ENCODE results near the gene ITIH4. TPM values are rescaled to one million over a fixed set of nuclear protein-coding genes. Genes with fewer than 3 reads are reported as not detected.

Gene ITIH4
- total and polyA plus RNA-seq, 8 donors: 16.2 to 276 (median 77.4) TPM

- 93 to 94% methylated on average over 6 of the region's 6 CpGs for WGBS, 2 donors
- H3K27me3 ChIP-seq: no peaks in the 10 kb centered on the region
- peaks cover 0 to under 1% (median 0%) of the 10 kb centered on the region in 3 donors for H3K36me3 ChIP-seq
- FAIRE-seq (no peak), DNase-seq (no peak), ATAC-seq (no peak)
- intact Hi-C loops (cut with DNase I): loop anchor here in 1 of 3 donors (5.0 kb wide), 1 partner anchor 225 kb away; no protein-coding TSS in a partner anchor
- H3K4me1 ChIP-seq: peaks cover 0 to 8% (median 4%) of the 10 kb centered on the region in 3 donors
- no peaks in the 10 kb centered on the region for H3K9me3 ChIP-seq
- no peak overlapping the region for H3K4me3 ChIP-seq
- TF ChIP-seq, protein P1, sequence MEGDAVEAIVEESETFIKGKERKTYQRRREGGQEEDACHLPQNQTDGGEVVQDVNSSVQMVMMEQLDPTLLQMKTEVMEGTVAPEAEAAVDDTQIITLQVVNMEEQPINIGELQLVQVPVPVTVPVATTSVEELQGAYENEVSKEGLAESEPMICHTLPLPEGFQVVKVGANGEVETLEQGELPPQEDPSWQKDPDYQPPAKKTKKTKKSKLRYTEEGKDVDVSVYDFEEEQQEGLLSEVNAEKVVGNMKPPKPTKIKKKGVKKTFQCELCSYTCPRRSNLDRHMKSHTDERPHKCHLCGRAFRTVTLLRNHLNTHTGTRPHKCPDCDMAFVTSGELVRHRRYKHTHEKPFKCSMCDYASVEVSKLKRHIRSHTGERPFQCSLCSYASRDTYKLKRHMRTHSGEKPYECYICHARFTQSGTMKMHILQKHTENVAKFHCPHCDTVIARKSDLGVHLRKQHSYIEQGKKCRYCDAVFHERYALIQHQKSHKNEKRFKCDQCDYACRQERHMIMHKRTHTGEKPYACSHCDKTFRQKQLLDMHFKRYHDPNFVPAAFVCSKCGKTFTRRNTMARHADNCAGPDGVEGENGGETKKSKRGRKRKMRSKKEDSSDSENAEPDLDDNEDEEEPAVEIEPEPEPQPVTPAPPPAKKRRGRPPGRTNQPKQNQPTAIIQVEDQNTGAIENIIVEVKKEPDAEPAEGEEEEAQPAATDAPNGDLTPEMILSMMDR (IDR thresholded peaks at IDR 0.05): no peak
- H3K27ac ChIP-seq: no peak overlapping the region
Observed at GRCh38 chr3:52847241-52847640, 16.8 kb upstream of the ITIH4 start.

DNA sequence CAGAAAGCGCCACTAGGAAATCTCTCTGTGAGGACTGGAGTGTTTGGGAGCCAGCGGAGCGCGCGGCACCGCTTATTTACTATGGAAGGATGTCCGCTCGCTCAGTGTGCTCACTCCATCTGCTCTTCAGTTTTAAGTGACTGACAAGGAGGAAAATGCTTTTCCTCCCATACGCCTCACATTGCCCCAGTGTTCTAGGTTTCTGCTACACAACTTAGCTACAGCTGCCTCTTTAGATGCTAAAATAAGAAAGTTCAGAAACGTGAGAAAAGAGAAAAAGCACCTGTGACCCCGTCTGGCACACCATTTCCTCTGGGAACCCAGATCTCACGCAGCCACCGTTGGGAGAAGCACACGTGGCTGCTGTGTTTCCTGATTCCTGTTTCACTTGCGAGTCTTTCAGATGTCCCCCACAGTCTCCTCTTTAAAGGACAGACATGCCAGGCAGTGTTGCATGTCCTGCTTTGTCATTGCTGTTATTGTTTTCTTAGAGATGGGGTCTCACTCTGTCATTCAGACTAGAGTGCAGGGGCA is 16.0 kb upstream of the ITIH4 start:
- FAIRE-seq: no peak
- intact Hi-C loops (cut with DNase I): loop anchor here in 1 of 3 donors (5.0 kb wide), 1 partner anchor 226 kb away; no protein-coding TSS in a partner anchor
- WGBS, 2 donors: 79 to 83% methylated on average over 15 of the region's 15 CpGs

DNA sequence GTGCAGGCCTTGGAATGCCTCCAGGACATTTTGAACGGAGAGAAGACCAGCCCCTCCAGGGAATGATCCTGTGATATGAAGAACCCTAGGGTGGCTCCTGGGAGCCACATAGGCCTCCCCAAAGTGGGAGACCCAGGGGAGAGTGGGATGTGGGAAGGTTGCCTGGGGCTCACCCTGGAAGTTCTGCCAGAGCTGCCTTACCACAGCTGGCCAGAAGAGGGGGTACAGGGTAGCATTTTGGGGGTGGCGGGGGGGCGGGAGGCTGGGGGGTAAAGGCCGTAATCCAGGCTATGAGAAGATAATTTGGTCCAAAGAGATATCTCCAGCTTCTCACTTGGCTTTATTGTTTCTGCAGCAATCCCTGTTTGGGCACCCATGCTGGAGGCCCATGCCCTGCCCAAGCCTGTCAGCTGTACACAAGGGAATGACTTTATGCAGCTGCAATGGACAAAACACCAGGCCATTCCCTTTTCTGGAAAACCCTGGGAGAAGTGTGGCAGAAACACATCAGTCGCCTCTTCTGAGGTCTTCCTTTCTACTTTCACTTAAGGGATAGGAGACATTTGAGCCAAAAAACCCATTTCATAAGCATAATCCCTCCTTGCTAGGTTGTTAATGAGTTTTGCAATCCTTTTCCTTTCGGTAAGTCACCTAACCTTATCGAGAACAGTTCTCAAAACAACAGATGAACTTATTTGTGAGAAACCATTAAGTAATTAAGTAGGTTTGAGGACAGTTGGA is 15.4 kb upstream of the ITIH4 start:
- Histone ChIP-seq H3K9me3 (no peaks in the 10 kb centered on the region), H3K27ac (peak overlapping the region in 3 of 4 donors; percentile 10 to 60 (median 41)), H3K4me3 (no peak overlapping the region), H3K36me3 (peaks cover 0 to 4% (median 2%) of the 10 kb centered on the region in 3 donors), H3K4me1 (peaks cover 0 to 8% (median 4%) of the 10 kb centered on the region in 3 donors), H3K27me3 (no peaks in the 10 kb centered on the region)
- DNase-seq (no peak), FAIRE-seq (no peak), ATAC-seq (peak; percentile 39 to 61 (median 52))
- intact Hi-C loops (cut with DNase I): loop anchor here in 1 of 3 donors (5.0 kb wide), 1 partner anchor 226 kb away; no protein-coding TSS in a partner anchor
- WGBS, 2 donors: 69 to 79% methylated on average over 7 of the region's 7 CpGs
- TF ChIP-seq, protein P1 (IDR thresholded peaks at IDR 0.05): peak in 2 of 4 donors; percentile 31 to 34

More for the DNA sequence above, 16.0 kb upstream of the ITIH4 start:
- Histone ChIP-seq H3K27ac (peak overlapping the region in 1 of 4 donors; percentile 22), H3K4me1 (peaks cover 0 to 8% (median 4%) of the 10 kb centered on the region in 3 donors), H3K27me3 (no peaks in the 10 kb centered on the region), H3K9me3 (no peaks in the 10 kb centered on the region), H3K36me3 (peaks cover 0 to 4% (median 2%) of the 10 kb centered on the region in 3 donors), H3K4me3 (no peak overlapping the region)
- no peak for DNase-seq
- TF ChIP-seq, protein P1 (IDR thresholded peaks at IDR 0.05): no peak
- peak in 2 of 4 donors; percentile 22 to 47 for ATAC-seq

DNA sequence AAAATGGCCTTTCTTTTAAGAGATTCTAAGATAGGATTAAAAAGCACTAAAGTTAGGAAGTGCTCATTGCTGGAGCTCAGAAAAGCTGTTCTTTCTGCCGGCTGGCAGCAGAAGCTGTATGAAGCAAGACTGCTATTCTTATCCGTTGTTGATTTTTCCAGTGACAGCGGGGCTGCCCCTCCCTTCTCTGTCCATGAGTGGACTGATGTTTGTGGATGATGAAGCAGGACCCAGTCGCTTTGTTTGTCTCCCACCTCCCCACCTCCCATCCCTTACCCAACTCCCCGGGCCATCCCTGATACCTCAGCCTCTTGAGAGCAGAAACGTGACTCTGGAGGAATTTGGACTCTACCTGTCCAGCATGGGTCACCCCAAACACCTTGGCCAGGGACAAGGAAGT is 14.7 kb upstream of the ITIH4 start:
- TF ChIP-seq, protein P1 (IDR thresholded peaks at IDR 0.05): no peak
- ATAC-seq: peak; percentile 86 to 92 (median 89)
- WGBS, 2 donors: 22 to 24% methylated on average over 6 of the region's 6 CpGs
- no peak for FAIRE-seq
- peak overlapping the region in 3 of 4 donors; percentile 10 to 60 (median 41) for H3K27ac ChIP-seq
- peaks cover 0 to 4% (median 2%) of the 10 kb centered on the region in 3 donors for H3K36me3 ChIP-seq
- no peak overlapping the region for H3K4me3 ChIP-seq
- H3K4me1 ChIP-seq: peaks cover 0 to 8% (median 4%) of the 10 kb centered on the region in 3 donors
- intact Hi-C loops (cut with DNase I): loop anchor here in 1 of 3 donors (5.0 kb wide), 1 partner anchor 227 kb away; no protein-coding TSS in a partner anchor
- peak in 4 of 6 donors; percentile 49 to 77 (median 54) for DNase-seq
- H3K9me3 ChIP-seq: no peaks in the 10 kb centered on the region
- no peaks in the 10 kb centered on the region for H3K27me3 ChIP-seq
